Activated CD4-positive, alpha-beta T cell treated with anti-CD3 and anti-CD28 coated beads, Interleukin-2, amount 50 U/mL, for 1 hour (primary cell): Measurements from ENCODE around the gene PPP6R3.
"Not testable (repeated sequence)": the region's sequence is repeated elsewhere in the genome, so short reads cannot be mapped to it uniquely, and the experiment has no call there.

Experiments used
- DNase-seq: peaks from one replicate; pipeline ENCODE4 v3.0.0-alpha.2; 2020

PPP6R3 gene

GRCh38 chr11:68531129-68531693 is 70.7 kb downstream of the PPP6R3 start:
- DNase-seq, result no peak

GRCh38 chr11:68532727-68533369 is 72.3 kb downstream of the PPP6R3 start:
- DNase-seq, result no peak

- DNase-seq, result no peak
Measured at GRCh38 chr11:68533945-68534344, 73.4 kb downstream of the PPP6R3 start.

- no peak for DNase-seq
Measured at GRCh38 chr11:68535098-68535497, 74.5 kb downstream of the PPP6R3 start.

- no peak for DNase-seq
Measured at GRCh38 chr11:68536706-68537105, 76.2 kb downstream of the PPP6R3 start.

- no peak for DNase-seq
Measured at GRCh38 chr11:68538025-68538424, 77.5 kb downstream of the PPP6R3 start.

- no peak for DNase-seq
Measured at GRCh38 chr11:68539395-68539794, 78.8 kb downstream of the PPP6R3 start.

- not testable (repeated sequence) for DNase-seq
Measured at GRCh38 chr11:68540504-68540903, 80.0 kb downstream of the PPP6R3 start.

- DNase-seq, result no peak
Measured at GRCh38 chr11:68541116-68541515, 80.6 kb downstream of the PPP6R3 start.

GRCh38 chr11:68541991-68542390 is 81.4 kb downstream of the PPP6R3 start:
- no peak for DNase-seq

- no peak for DNase-seq
Measured at GRCh38 chr11:68542617-68543016, 82.1 kb downstream of the PPP6R3 start.

- DNase-seq, result no peak
Measured at GRCh38 chr11:68543594-68543993, 83.0 kb downstream of the PPP6R3 start.

- no peak for DNase-seq
Measured at GRCh38 chr11:68545347-68545746, 84.8 kb downstream of the PPP6R3 start.

- no peak for DNase-seq
Measured at GRCh38 chr11:68545796-68546195, 85.2 kb downstream of the PPP6R3 start.

- DNase-seq, result no peak
Measured at GRCh38 chr11:68546555-68546954, 86.0 kb downstream of the PPP6R3 start.

GRCh38 chr11:68549789-68550484 is 89.4 kb downstream of the PPP6R3 start:
- no peak for DNase-seq

GRCh38 chr11:68550485-68550817 is 89.9 kb downstream of the PPP6R3 start:
- DNase-seq, result no peak

- no peak for DNase-seq
Measured at GRCh38 chr11:68551223-68551622, 90.7 kb downstream of the PPP6R3 start.

- no peak for DNase-seq
Measured at GRCh38 chr11:68551777-68552176, 91.2 kb downstream of the PPP6R3 start.

GRCh38 chr11:68552542-68552941 is 92.0 kb downstream of the PPP6R3 start:
- DNase-seq, result no peak

- no peak for DNase-seq
Measured at GRCh38 chr11:68560216-68560615, 99.7 kb downstream of the PPP6R3 start.

GRCh38 chr11:68563454-68563853 is 102.9 kb downstream of the PPP6R3 start:
- DNase-seq, result no peak

- DNase-seq, result no peak
Measured at GRCh38 chr11:68564261-68564660, 103.7 kb downstream of the PPP6R3 start.

GRCh38 chr11:68565768-68566167 is 105.2 kb downstream of the PPP6R3 start:
- DNase-seq, result no peak

GRCh38 chr11:68567553-68567952 is 107.0 kb downstream of the PPP6R3 start:
- DNase-seq, result no peak
